ENCODE measurements around the gene LRSAM1. TPM values are rescaled to one million over a fixed set of nuclear protein-coding genes. Genes with fewer than 3 reads are reported as not detected.

The LRSAM1 gene
- polyA plus RNA-seq, 1 donor (not counting 4 experiments of a cell fraction or from before 2014, with no cell fraction given) = 5.2 TPM

GRCh38 chr9:127549218-127549617 lies 97.9 kb downstream of the LRSAM1 start:
- Histone ChIP-seq H3K4me2 (ENCODE audit: control insufficient read depth, extremely low read depth, insufficient read depth, low read depth, low read length) (no peak overlapping the region), H3K4me1 (ENCODE audit: control insufficient read depth, extremely low read depth, insufficient read depth, low read length) (peaks cover 29% of the 10 kb centered on the region)
- dilution Hi-C loops (cut with MboI; ENCODE audit: extremely low pct_ligation_motif_present, low sequenced_read_pairs) = no loop called here

GRCh38 chr9:127549751-127550150 lies 98.4 kb downstream of the LRSAM1 start:
- Histone ChIP-seq H3K9me1 (ENCODE audit: control insufficient read depth, extremely low read depth, insufficient read depth, low read length) (peaks cover 12% of the 10 kb centered on the region), H4K20me1 (ENCODE audit: control insufficient read depth, extremely low read depth, insufficient read depth, low read length) (peaks cover 57% of the 10 kb centered on the region), H3K9ac (ENCODE audit: control insufficient read depth, extremely low read depth, insufficient read depth, low read length) (no peak overlapping the region), H3K27ac (ENCODE audit: control insufficient read depth, insufficient read depth, low read length) (no peak overlapping the region), H3K4me3 (ENCODE audit: control insufficient read depth in 2 of 3, extremely low read depth in 1 of 3, insufficient read depth in 2 of 3, low read depth in 1 of 3, low read length in 3 of 3) (no peak overlapping the region), H3K36me3 (ENCODE audit: control insufficient read depth in 2 of 2, extremely low read depth in 1 of 2, insufficient read depth in 2 of 2, low read length in 2 of 2) (peaks cover 35 to 45% of the 10 kb centered on the region in 2 experiments), H2AFZ (ENCODE audit: control insufficient read depth, low read length) (no peak overlapping the region), H3K79me2 (ENCODE audit: control insufficient read depth, insufficient read depth, low read length) (peaks cover 96% of the 10 kb centered on the region), H3K4me1 (ENCODE audit: control insufficient read depth, extremely low read depth, insufficient read depth, low read length) (peaks cover 28% of the 10 kb centered on the region), H3K4me2 (ENCODE audit: control insufficient read depth, extremely low read depth, insufficient read depth, low read depth, low read length) (no peak overlapping the region), H3K9me3 (ENCODE audit: control insufficient read depth, low read depth, low read length) (no peaks in the 10 kb centered on the region), H3K27me3 (ENCODE audit: control insufficient read depth, extremely low read depth, insufficient read depth, low read length) (no peaks in the 10 kb centered on the region)
- FAIRE-seq (no peak), DNase-seq (ENCODE audit: low read depth, low spot score) (no peak)
- dilution Hi-C loops (cut with MboI; ENCODE audit: extremely low pct_ligation_motif_present, low sequenced_read_pairs) = no loop called here
- TF ChIP-seq EZH2 (IDR thresholded peaks at IDR 0.05; ENCODE audit: low read length) (no peak), CTCF (optimal IDR thresholded peaks at IDR 0.05 in 1 of 3, IDR thresholded peaks at IDR 0.05 in 1 of 3, conservative IDR thresholded peaks at IDR 0.05 in 1 of 3; ENCODE audit: extremely low read depth in 1 of 3, insufficient read depth in 2 of 3, low read length in 3 of 3) (no peak)

More at GRCh38 chr9:127549218-127549617, 97.9 kb downstream of the LRSAM1 start:
- TF ChIP-seq CTCF (optimal IDR thresholded peaks at IDR 0.05 in 1 of 3, IDR thresholded peaks at IDR 0.05 in 1 of 3, conservative IDR thresholded peaks at IDR 0.05 in 1 of 3; ENCODE audit: extremely low read depth in 1 of 3, insufficient read depth in 2 of 3, low read length in 3 of 3) (no peak), EZH2 (IDR thresholded peaks at IDR 0.05; ENCODE audit: low read length) (no peak)
- H3K4me3 ChIP-seq (ENCODE audit: control insufficient read depth in 2 of 3, extremely low read depth in 1 of 3, insufficient read depth in 2 of 3, low read depth in 1 of 3, low read length in 3 of 3) = no peak overlapping the region
- FAIRE-seq (no peak), DNase-seq (ENCODE audit: low read depth, low spot score) (no peak)
- H3K36me3 ChIP-seq (ENCODE audit: control insufficient read depth in 2 of 2, extremely low read depth in 1 of 2, insufficient read depth in 2 of 2, low read length in 2 of 2) = peaks cover 35 to 43% of the 10 kb centered on the region in 2 experiments
- H2AFZ ChIP-seq (ENCODE audit: control insufficient read depth, low read length) = no peak overlapping the region
- H3K79me2 ChIP-seq (ENCODE audit: control insufficient read depth, insufficient read depth, low read length) = peaks cover 96% of the 10 kb centered on the region
- no peak overlapping the region for H3K27ac ChIP-seq (ENCODE audit: control insufficient read depth, insufficient read depth, low read length)
- H4K20me1 ChIP-seq (ENCODE audit: control insufficient read depth, extremely low read depth, insufficient read depth, low read length) = peaks cover 59% of the 10 kb centered on the region
- H3K9me3 ChIP-seq (ENCODE audit: control insufficient read depth, low read depth, low read length) = no peaks in the 10 kb centered on the region
- peaks cover 14% of the 10 kb centered on the region for H3K9me1 ChIP-seq (ENCODE audit: control insufficient read depth, extremely low read depth, insufficient read depth, low read length)
- H3K27me3 ChIP-seq (ENCODE audit: control insufficient read depth, extremely low read depth, insufficient read depth, low read length) = no peaks in the 10 kb centered on the region
- no peak overlapping the region for H3K9ac ChIP-seq (ENCODE audit: control insufficient read depth, extremely low read depth, insufficient read depth, low read length)
